ENCODE results near the gene SCO1.
"Not testable (repeated sequence)": the region's sequence is repeated elsewhere in the genome, so short reads cannot be mapped to it uniquely, and the experiment has no call there.

Gene SCO1

DNA sequence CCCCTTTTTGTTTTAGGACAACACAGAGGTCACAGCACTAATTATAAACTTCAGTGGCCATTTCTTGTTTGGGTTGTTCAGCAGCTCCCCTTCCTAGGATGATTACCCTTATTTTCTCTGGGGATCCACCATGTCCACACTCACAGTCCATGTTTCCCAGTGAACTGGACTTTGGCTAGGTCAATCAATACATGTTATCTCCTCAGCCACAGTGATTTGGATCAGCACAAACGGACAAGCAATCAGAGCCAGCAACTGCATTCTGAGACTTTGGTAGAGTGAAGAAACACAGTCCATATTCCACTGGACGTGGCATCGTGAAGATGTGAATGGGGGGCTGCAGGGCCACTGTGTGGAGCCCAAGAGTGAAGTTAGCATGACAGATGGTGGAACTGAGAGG is 27.9 kb upstream of the SCO1 start:
- no peak for DNase-seq (ENCODE audit: low read depth in 2 of 2)

DNA sequence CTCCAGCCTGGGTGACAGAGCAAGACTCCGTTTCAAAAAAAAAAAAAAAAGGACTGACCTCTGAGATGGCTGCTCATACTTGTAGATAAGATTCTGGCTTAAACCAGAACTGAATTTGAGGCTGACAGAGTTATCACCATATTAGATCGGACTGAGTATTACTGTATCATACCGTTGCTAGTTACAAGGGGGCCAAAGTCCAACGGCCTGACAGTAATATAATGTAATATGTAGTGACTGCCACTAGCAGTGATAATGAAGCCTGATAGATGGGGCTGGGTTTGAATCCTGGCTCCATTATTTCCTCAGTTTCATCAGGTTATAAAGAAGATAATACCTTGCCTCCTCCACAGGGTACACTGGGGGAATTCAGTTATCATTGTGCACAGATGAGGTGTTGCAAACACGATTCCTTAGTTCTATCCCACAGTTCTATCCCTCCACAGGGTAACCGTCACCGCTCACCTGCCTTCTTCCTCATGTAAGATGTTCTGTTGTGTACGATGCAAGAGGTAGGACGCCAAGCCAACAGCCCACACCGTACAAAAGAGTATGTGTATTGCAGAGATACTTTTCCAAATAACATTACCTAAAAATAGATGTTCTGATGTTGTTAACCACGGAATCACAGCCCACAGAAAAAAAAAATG is 27.3 kb upstream of the SCO1 start:
- no peak for DNase-seq (ENCODE audit: low read depth in 2 of 2)

DNA sequence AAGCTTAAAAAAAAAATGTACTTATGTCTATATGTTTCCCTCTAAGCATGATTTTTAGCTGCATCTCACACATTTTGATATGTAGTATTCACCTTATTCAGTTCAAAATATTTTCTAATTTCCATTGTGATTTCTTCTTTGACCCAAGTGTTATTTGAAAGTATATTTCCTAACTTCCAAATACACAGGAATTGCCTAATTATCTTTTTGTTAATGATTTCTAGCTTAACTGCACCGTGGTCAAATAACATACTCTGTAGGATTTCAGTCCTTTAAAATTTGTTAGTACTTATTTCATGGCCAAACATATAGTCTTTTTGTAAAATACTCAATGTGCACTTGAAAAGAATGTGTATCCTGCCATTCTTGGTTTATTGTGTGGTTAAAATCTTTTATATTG is 21.2 kb upstream of the SCO1 start:
- no peak for DNase-seq (ENCODE audit: low read depth in 2 of 2)

DNA sequence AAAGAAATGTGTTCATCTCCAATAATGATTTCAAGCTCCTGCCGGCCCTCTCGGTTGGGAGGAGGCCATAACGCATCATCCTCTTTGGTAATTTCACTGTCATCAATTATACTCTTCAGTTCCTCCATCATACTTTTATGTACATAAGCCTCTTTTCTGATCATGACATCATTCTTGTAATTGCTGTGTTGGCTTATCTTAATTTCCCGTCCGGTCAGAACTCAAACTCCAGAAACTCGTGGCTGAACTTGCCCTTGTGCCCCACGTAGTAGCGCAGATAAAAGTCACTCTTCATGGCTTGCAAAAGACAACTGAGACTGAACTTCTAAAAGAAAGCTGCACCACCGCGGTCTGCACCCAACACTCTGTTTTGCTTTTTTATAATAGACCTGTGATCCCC is 18.9 kb upstream of the SCO1 start:
- no peak for DNase-seq (ENCODE audit: low read depth in 2 of 2)

DNA sequence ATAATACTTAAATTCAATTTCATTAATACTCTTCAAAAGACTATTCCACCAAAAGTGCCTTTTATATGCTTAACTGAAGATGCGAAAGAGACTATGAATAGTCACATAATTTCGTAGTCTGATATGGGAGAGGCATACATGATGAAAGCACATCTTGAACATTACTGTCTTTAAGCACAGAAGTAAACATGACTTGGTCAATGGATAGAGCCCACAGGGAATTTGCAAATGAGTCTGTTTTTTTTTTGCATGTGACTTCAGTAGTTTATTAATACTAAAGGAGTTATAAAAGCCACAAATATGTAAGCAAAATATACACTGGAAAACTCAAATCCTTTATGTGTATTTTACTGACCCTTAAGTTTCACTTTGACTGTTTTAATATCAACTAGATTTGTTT is 16.0 kb upstream of the SCO1 start:
- DNase-seq (ENCODE audit: low read depth in 2 of 2): no peak

DNA sequence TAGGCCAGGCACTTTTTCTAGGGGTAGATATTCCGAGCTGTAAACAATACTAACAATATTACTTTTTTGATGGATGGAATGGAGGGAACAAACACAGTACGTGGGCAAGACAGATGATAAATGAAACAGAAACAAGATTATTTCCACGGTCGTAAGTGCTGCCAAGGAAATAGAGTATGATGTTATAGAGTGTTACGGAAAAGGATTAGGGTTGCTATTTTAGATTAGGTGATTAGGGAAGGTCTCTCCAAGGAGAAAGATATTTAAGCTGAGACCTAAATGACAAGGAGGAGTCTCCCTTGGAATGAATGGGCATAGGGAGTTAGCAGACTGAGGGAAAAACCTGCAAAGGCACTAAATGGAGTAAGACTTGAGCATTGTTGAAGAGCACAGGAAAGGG is 8.4 kb upstream of the SCO1 start:
- no peak for DNase-seq (ENCODE audit: low read depth in 2 of 2)

DNA sequence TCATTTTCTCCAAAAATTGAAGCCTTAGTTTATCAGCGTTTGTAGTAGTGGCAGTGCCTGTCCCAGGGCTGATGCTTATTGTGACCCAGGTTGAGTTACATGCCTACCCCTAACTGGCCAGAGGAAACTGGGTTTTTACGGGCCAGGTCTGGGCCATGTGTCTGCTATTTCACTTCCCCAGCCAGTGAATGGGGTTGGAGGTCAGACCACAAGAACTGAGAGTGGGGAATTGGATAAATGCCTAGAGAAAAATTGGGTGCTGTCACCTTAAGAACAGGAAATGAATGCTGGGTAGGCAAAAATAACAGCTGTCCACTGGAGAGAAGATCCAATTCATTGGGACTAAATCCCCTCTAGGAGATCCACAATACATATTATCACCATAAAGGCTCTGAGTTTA is 5.2 kb upstream of the SCO1 start:
- no peak for DNase-seq (ENCODE audit: low read depth in 2 of 2)

DNA sequence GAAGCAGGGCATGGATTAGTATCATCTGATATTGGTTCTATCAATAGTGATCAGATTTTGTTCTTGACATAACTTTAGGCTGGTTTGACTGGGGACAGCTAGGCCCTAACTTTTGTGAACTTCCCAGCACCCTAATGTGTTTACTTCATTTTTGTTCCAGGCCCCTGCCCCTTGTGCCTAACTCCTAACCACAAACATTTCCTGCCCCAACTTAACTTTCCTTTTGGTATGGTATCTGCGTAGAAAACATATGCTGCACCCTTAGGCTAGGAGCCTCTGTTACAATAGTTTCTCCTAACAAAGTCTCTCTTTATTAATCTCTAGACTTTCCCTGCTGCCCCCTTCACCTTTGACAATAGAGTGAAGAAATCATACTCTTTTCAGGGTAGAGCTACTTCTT is 2.5 kb upstream of the SCO1 start:
- DNase-seq (ENCODE audit: low read depth in 2 of 2): no peak

DNA sequence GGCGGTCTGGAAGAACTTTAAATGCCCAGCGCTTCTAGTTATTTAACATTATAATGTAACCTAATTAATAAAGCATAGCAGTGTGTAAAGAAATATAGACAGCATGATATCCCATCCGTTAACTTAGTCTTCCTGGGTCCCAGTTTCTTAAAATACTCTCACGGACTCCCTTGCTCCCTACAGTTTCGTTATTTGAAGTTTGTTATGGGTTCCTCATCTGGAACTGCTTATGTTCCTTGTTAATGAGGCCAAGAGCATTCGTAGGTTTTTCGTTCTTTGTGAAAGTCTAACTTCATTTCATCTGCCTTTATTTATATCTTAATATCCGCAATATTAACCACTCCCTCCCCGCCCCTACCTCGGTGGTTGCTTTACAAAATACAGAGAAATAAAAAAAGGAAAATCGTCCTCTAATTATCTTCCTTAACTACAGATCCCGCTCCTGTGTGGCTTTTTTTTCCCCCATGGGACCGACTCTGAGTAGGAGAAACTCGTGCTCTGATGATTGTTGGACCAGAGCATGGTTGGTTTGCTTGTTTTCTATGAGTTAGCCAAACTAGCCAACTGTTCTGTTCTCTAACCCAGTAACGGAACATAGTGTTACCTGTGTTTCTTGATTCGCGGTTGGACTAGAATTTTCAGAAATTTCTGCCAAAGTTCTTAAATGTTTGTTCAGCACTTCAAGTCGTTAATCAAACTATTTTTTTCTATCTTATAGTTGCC is 924 bp upstream of the SCO1 start:
- DNase-seq (ENCODE audit: low read depth in 2 of 2): no peak

DNA sequence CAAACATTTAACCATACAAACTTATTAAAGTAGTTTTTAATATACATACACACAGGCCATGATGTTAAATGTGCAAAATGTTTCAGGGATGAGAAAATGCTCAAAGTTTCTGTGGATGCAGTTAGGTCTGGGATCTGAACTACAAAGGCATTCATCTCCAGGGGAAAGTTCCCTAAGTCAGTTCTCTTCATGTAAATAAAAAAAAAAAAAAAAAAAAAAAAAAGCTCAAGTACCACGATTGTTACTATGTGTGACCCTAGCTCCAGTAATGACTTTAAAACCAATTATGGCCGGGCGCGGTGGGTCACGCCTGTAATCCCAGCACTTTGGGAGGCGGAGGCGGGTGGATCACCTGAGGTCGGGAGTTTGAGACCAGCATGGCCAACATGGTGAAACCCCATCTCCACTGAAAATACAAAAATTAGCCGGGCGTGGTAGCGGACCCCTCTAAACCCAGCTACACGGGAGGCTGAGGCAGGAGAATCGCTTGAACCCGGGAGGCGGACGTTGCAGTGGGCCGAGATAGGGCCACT is 1.4 kb downstream of the SCO1 start:
- DNase-seq (ENCODE audit: low read depth in 2 of 2): not testable (repeated sequence)

DNA sequence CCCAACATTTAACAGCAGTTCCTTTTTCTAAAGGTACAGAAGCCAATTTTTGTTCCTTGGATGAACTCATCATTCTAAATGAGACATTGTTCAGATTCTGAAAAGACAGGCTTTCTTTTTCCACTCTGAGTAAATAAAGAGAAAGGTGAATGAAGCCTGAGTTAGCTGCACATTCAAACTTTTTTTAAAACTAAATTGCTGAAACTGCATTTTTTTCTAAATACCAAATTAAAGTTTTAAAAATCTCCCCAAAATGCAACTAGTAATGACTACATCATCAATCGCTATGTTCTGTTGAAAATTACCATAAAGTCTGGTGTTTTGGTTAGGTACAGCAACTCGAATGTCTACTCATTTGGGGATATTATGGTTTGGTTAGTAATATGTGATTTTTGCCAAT is 9.8 kb downstream of the SCO1 start:
- DNase-seq (ENCODE audit: low read depth in 2 of 2): no peak

DNA sequence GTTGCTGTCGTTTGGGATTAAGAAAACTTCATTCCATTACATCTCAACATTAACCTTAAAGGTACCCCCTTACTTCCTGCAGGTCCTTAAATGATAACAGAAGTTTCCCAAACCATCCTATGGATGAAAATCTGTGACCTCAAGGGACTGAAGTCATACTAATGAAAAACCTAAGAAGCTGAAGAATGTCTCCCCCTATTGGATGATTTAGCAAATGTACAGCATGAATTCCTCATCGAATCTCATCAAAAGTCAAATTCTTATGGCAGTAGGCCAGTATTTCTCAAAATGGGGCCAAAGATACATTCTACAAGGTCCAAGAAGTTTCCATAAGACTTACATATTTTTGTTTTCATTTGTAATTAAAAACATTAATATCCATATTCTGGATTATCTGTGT is 13.5 kb downstream of the SCO1 start:
- no peak for DNase-seq (ENCODE audit: low read depth in 2 of 2)

DNA sequence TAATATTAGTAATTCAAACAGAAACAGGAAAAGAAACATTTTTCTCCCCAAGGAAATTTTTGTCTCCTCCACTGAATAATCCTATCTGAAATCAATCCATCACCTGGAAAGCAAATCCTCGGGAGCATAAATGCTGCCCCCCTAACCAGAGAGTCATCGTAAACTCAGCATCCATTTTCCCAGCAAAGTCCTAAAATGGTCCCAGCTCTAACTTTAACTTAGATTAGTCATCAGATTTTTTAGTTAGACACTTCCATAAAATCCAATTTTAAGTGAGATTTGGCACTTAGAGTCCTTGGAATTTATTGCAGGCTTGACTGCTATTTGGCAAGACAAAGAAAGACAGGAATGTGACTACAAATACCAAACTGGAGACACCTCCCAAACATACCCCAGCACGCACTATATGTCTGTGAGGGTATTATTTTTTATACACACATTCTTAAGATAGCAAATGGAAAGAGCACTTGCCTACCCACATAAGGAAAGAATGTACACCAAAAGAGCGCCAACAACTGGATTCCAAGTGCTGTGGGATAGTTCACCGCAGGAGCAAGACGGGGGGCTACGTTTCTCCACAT is 15.4 kb downstream of the SCO1 start:
- no peak for DNase-seq (ENCODE audit: low read depth in 2 of 2)

DNA sequence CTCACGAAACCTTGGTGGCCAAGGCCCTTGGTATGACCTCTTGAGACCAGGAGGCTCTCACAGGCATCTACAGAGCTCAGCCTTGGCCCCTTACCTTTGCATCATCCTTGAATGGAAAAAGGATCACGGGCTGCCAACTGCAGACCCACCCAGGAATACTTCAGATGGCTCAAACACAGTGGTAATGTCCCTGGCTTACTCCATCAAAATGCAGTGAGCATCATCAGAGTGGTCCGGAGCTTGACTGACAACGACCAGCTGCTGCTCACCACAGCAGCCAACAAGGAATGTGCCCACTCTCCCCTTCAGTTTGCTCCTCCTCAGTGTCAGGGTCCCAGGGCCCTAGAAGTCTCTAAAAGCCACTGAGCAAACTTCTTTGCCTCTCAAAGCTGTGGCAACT is 22.6 kb downstream of the SCO1 start:
- no peak for DNase-seq (ENCODE audit: low read depth in 2 of 2)

DNA sequence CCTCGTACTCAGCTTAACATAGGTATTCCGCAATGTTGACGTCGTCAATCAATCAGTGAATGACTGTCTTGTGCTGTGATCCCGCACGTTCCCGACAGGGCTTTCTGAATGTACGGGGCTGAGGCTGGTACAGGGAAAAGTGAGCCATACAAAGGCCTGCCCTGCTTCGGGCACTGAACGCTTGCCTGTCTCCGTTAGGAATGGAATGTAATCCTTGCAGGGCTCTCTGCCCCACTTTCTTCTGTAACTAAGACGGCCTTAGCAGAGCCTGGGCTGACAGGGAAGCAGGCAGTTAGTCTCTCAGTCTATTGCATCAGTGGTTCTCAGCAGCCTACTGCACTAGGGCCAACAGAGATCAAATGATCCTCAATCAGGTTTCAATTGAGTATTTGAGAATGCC is 24.0 kb downstream of the SCO1 start:
- DNase-seq (ENCODE audit: low read depth in 2 of 2): no peak

DNA sequence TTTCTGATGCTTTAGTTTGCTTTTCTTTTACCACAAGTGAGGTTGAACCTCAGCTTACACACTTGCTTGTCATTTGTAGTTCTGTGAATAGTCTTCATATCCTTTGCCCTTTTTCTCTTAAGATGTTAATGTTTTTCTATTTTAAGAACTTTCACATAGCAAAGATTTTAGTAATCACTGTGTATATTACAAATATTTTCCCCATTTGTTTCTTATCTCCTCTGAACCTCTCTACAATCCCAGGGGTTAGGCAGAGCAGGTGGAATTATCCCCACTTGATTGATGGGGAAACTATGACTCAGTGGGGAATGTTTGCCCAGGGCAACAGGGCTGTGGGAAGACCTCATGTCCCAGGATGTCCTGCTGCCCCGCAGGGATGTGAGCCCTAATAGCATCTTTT is 28.6 kb downstream of the SCO1 start:
- DNase-seq (ENCODE audit: low read depth in 2 of 2): no peak

DNA sequence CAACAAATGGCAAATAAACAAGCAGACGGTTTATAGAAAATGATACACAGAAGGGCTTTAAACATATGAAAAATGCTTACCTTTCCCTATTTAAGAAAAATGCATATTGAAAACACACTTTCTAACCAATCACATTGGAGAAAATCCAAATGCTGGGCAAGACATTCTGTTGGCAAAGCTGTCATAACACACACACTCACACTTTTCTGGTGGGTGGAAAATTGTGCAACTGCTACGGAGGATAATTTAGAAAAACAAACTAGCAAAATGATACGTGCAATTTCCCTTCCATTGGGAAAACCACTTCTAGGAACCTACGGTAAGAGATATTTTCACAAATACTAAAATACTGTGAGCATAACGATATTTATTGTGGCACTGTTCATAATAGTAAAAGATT is 30.4 kb downstream of the SCO1 start:
- no peak for DNase-seq (ENCODE audit: low read depth in 2 of 2)

DNA sequence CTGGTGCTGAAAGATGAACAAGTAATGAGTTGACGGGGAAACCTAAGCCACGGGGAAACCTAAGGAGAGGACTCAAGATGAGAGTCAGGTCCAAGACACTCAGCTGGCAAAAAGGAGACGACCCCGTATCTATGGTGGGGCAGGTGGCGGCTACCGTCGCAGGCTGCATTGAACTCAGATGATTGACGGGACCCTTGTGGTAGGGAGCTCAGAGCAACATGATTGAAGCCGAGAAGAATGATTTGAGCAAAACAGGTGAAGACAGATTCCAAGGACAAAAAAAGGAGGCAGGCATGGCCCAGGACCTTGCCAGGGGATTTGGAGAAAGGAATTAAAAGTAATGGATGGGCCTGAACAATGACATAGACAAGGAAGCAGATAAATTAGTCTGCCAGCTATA is 32.8 kb downstream of the SCO1 start:
- DNase-seq (ENCODE audit: low read depth in 2 of 2): no peak

DNA sequence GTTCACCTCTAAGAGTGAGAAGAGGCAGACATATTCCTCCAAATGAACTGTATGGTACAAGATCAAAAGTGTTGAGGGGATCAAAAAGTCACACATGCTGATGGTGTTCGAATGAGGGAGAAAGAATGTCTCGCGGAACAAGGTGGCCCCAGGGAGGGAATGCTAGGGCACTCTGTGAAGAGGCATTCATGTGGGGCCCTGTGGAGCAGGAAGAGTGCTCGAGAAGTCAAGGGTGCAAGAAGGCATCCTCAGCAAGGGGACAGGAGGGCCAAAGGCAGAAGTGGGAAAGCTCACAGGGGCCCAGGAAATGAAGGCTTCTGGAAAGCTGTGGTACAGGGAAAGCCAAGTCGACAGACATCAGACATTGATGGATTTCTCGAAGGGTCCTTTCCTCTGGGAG is 34.1 kb downstream of the SCO1 start:
- no peak for DNase-seq (ENCODE audit: low read depth in 2 of 2)

DNA sequence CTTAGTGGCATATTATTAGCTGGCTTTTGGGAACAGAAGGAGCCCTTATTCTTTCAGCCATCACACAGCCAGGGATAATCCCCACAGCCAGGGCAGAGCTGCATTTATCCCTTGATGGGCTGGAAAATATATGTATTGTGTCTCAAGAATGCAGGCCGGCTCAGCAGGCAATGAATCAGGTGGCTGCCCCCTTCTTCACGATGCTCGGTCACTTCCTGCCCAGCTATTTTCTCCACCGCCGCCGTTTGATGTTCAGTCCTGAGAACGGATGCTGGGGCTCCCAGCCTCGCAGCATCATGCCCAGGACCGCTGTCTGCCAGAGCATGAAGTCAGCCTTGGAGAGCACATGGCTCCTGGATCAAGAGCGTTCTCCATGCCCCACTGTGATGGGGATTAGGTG is 35.9 kb downstream of the SCO1 start:
- DNase-seq (ENCODE audit: low read depth in 2 of 2): no peak

DNA sequence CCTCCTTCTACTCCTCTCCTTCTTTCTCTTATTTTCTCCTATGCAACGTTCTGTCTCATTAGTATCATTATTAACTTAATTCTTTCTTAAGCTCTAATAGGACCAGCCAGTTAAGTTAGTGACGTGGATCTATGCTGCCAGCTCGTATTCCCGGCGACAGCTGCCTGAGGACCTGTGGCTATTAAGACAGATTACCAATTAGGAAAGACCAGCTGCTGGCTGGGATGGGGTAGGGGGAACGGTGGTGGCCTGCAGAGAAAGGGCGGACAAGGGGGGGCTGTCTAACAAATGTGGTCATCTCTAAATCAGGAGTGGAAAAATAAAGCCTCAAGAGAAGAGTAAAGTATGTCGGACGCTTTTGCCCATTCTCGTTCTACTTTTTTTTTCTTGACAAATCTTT is 39.5 kb downstream of the SCO1 start:
- no peak for DNase-seq (ENCODE audit: low read depth in 2 of 2)

DNA sequence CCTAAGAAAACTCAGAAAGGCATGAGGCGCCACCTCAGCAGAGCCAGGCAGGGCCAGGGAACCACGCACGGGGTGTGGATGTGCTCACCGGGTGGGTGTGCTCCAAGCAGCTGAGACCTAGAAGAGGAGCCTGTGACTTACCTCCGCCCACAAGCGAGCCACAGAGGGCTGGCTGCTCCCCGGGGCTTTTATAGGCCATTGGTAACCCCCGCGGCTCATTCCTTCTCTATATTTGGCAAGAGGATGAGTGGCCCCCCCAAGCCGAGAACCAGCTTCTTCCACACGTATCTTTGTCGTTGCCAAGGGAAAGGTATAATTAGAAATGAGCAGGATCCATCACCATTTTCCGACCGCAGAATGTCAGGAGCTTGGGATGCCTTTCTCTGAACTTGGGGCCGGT is 40.2 kb downstream of the SCO1 start, which contains the start of gene MYH3:
TSS of gene MYH3 (minus strand) at position 162 of the 400 bp plus-strand sequence. CDS start 2,245 bp downstream, outside the sequence.
- no peak for DNase-seq (ENCODE audit: low read depth in 2 of 2)

DNA sequence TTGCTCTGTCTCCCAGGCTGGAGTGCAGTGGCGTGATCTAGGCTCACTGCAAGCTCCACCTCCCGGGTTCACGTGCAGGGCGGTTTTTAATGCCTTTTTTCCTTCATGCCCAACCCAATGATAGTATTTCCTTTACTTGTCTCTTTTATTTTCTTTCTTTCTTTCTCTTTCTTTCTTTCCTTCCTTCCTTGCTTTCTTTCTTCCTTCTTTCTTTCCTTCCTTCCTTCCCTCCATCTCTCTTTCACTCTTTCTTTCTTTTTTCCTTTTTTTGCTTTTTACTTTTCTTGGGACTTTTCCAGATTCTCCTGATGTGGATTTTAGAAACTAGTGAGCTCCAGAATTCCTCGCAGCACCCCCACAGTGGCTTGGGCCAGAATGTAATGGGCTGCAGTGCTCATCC is 43.3 kb downstream of the SCO1 start:
- DNase-seq (ENCODE audit: low read depth in 2 of 2): no peak

Measured in stimulated activated CD8-positive, alpha-beta memory T cell treated with anti-CD3 and anti-CD28 coated beads, Interleukin-15, amount 100 ng/mL, for 4 hours (primary cell).